GM12801 (cell line): ENCODE measurements around the gene TAS2R40.

Experiments used
- CTCF ChIP-seq: IDR thresholded peaks from one replicate; pipeline ENCODE4 v1.5.1; 2011; ENCODE audit warnings: control low read depth; ENCODE audit not compliant: insufficient read length; ENCODE audit errors: extremely low read depth

The TAS2R40 gene

GRCh38 chr7:143188994-143189393 is 32.8 kb upstream of the TAS2R40 start:
- no peak for TF ChIP-seq CTCF

GRCh38 chr7:143193880-143194279 is 28.0 kb upstream of the TAS2R40 start:
- TF ChIP-seq CTCF, result no peak

- TF ChIP-seq CTCF, result no peak
Measured at GRCh38 chr7:143199040-143199439, 22.8 kb upstream of the TAS2R40 start.

- TF ChIP-seq CTCF, result no peak
Measured at GRCh38 chr7:143202161-143202560, 19.7 kb upstream of the TAS2R40 start.

GRCh38 chr7:143203386-143203785 is 18.5 kb upstream of the TAS2R40 start:
- TF ChIP-seq CTCF, result no peak

GRCh38 chr7:143205560-143206293 is 16.1 kb upstream of the TAS2R40 start:
- TF ChIP-seq CTCF, result no peak

GRCh38 chr7:143210541-143210940 is 11.3 kb upstream of the TAS2R40 start:
- TF ChIP-seq CTCF, result no peak
